Colonic mucosa (tissue), 4 donors: ENCODE measurements around the gene FYTTD1. TPM values are rescaled to one million over a fixed set of nuclear protein-coding genes. Genes with fewer than 3 reads are reported as not detected.

Source experiments
- DNase-seq: peaks from one replicate; pipeline ENCODE4 v3.0.0-alpha.2; 2020
- H3K27ac ChIP-seq: fragments of 200-600 bp; one replicate; pipeline ENCODE4 v1.8.0; 2021
- H3K27me3 ChIP-seq: fragments of 200-600 bp; one replicate; pipeline ENCODE4 v1.8.0; 2021
- H3K36me3 ChIP-seq: fragments of 200-600 bp; one replicate; pipeline ENCODE4 v1.8.0; 2021
- H3K4me1 ChIP-seq: fragments of 200-600 bp; one replicate; pipeline ENCODE4 v1.8.0; 2021; ENCODE audit warnings: mild to moderate bottlenecking
- H3K4me3 ChIP-seq: fragments of 200-600 bp; one replicate; pipeline ENCODE4 v1.8.0; 2021
- H3K9ac ChIP-seq, 2 donors: one replicate each; pipeline ENCODE4 v1.7.0; 2013; ENCODE audit warnings: control low read depth in 2 of 2, low read depth in 2 of 2, low read length in 2 of 2
- H3K9me3 ChIP-seq: fragments of 200-600 bp; one replicate; pipeline ENCODE4 v1.8.0; 2021
- intact Hi-C: fragments of 100-400 bp; cut with DNase I; formaldehyde crosslinking; loops from one replicate; pipeline ENCODE4 v1.14.1; 2022
- total RNA-seq, 2 donors: library from RNA; stranded (reverse); fragmentation: NEBNext Ultra II Directional in 1 of 2; extraction: Animal tissue kit (Norgen Biotek cat#: 25700) in 1 of 2; gene quantifications; one replicate each; pipeline ENCODE4 v1.2.1, GENCODE V29; 2021
- TF ChIP-seq, protein P1 (sequence below): fragments of 200-600 bp; IDR thresholded peaks from one replicate; pipeline ENCODE4 v1.8.0; 2022; ENCODE audit warnings: antibody characterized with exemption, mild to moderate bottlenecking
- donor health status: healthy.
- donor health status: DM: no; HTN: no; CAD: no.
- donor health status: DM: no; HTN: no; CAD: no.

FYTTD1 gene
- total RNA-seq, 2 donors from 2014 or later = 27.1 to 37.7 TPM

DNA sequence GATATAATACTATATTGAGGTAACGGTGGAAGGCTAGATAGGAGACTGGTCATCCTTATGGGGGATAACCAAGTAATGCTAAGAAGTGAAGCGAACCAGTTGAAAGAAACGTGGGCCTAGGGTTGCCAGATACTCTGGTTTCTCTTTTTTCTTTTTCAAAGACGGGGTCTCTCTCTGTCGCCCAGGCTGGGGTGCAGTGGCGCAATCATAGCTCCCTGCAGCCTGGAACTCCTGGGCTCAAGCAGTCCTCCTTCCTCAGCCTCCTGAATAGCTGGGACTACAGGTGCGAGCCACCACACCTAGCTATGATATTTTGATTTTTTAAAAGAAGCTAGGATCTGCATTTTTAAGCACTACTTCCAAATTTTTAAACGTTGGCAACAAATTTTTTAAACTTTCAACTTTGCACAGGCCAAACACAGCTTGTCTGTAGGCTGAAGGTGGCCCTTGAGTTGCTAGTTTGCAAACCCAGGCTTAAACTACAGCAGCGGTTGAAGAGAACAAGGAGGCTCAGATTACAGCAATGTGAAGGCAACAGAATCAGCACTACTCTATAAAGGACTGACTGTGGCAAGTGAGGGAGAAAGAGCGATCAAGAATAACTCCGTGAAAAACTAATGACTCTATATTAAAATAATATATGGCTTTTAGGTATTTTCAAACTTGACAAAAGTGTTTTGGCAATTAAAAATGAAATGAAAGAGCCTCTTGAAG lies 11.8 kb upstream of the FYTTD1 start:
- peaks cover 14% of the 10 kb centered on the region for H3K4me1 ChIP-seq
- DNase-seq = no peak
- no peaks in the 10 kb centered on the region for H3K27me3 ChIP-seq
- no peaks in the 10 kb centered on the region for H3K36me3 ChIP-seq
- H3K27ac ChIP-seq = no peak overlapping the region
- no peaks in the 10 kb centered on the region for H3K9me3 ChIP-seq
- H3K4me3 ChIP-seq = no peak overlapping the region
- TF ChIP-seq, protein P1, sequence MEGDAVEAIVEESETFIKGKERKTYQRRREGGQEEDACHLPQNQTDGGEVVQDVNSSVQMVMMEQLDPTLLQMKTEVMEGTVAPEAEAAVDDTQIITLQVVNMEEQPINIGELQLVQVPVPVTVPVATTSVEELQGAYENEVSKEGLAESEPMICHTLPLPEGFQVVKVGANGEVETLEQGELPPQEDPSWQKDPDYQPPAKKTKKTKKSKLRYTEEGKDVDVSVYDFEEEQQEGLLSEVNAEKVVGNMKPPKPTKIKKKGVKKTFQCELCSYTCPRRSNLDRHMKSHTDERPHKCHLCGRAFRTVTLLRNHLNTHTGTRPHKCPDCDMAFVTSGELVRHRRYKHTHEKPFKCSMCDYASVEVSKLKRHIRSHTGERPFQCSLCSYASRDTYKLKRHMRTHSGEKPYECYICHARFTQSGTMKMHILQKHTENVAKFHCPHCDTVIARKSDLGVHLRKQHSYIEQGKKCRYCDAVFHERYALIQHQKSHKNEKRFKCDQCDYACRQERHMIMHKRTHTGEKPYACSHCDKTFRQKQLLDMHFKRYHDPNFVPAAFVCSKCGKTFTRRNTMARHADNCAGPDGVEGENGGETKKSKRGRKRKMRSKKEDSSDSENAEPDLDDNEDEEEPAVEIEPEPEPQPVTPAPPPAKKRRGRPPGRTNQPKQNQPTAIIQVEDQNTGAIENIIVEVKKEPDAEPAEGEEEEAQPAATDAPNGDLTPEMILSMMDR = no peak
- peak overlapping the region in 1 of 2 donors; percentile 68 for H3K9ac ChIP-seq
- intact Hi-C loops = no loop called here

DNA sequence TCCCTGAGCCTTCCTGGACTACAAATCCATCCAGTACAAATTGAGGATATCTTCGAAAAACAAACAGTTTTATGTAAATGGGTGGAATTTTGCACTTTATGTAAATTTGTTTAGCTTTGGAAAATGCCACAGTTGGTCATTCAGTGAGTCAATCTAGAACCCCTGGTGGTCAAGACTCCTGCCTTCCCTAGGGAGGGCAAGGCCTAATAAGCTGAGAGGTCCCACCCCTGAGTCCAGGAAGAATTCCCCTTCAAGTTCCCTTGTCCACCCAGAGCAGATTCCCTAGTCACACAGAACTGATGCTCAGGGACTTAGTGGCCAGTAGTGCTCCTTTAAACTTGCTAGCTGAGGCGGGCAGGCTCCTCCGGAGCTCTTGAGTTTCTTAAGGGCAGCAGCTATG lies 6.9 kb upstream of the FYTTD1 start:
- intact Hi-C loops = no loop called here
- Histone ChIP-seq H3K4me3 (no peak overlapping the region), H3K36me3 (no peaks in the 10 kb centered on the region), H3K4me1 (peaks cover 1% of the 10 kb centered on the region), H3K9ac (no peak overlapping the region), H3K27me3 (no peaks in the 10 kb centered on the region), H3K9me3 (no peaks in the 10 kb centered on the region), H3K27ac (no peak overlapping the region)
- DNase-seq = no peak
- TF ChIP-seq, protein P1 = no peak

DNA sequence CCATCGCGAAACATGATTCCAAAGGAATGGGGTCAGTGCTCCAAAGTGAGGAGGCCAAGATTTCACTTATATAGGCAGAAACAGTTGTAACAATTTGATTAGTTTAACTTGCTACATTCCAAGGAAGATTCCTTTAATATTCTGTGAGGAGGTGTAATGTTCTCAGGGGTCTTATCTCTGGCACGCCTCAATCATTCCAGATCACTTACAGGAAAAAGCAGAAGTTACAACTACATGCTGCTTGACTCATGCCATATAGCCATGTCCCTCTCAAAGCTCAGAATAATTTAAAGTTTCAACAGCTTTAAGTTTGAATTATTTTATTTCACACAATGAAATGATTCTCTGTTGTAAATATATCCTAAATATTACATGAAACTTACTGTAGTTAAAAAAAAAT lies 3.5 kb upstream of the FYTTD1 start:
- intact Hi-C loops = no loop called here
- Histone ChIP-seq H3K27me3 (no peaks in the 10 kb centered on the region), H3K4me3 (no peak overlapping the region), H3K9me3 (no peaks in the 10 kb centered on the region), H3K4me1 (peaks cover 3% of the 10 kb centered on the region), H3K36me3 (no peaks in the 10 kb centered on the region), H3K9ac (no peak overlapping the region), H3K27ac (no peak overlapping the region)
- DNase-seq = no peak
- TF ChIP-seq, protein P1 = no peak

DNA sequence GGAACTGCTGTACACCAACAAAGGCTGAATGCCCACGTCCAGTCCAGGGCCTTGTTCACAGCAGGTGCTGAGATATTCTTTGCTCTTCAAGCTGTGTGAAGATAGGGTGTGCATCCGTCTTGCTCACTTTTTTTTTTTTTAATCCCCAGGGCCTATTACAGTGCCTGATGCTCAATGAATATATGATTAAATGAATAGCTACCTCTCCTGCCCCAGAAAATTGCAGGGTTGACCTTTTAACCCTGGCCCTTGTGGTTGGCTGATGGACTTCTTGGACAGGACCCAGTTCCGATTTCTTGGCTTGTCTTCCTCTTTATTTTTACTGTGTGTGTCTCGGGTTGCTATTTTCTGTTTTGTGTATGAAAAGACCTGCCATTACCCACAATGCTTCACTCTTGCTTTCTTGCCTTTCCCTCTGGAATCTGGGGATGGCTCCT lies 2.9 kb upstream of the FYTTD1 start:
- H3K27ac ChIP-seq = no peak overlapping the region
- DNase-seq = no peak

DNA sequence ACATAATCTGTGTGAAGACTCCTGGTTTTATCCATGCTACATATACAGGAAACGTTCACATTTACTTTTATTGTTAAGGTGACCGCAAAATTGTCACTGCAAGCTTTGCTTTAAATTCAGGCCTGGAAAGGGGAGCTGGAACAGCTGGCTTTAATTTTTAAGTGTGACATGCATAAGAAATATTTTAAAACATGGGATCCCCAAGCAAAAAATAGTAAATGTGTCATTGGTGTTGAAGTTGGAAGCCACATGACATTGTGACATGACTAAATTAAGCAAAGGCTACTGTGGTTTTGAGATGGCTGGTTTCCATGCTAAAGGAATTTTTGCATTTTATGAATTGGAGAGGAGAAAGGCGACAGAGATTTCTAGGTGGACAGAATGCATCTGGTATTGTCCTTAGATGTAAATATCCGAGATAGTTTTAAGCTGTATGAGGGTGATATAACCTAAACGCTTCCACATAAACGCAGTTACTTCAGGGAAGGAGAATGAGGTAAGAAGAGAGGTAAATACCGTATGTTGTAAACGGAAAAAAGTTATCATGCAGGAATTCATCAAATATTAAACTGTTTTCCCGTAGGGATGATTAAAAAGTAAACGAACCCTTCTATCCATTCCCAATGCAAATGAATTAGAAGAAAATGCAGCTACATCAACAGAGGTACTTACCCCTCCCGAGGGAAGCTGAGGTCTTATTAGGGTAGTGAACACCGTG lies 927 bp upstream of the FYTTD1 start:
- intact Hi-C loops = no loop called here
- peaks cover 13% of the 10 kb centered on the region for H3K4me1 ChIP-seq
- no peaks in the 10 kb centered on the region for H3K9me3 ChIP-seq
- peak overlapping the region; percentile 74 for H3K4me3 ChIP-seq
- no peak for DNase-seq
- H3K36me3 ChIP-seq = no peaks in the 10 kb centered on the region
- peak overlapping the region; percentile 79 to 87 for H3K9ac ChIP-seq
- TF ChIP-seq, protein P1 = no peak
- H3K27me3 ChIP-seq = no peaks in the 10 kb centered on the region
- peak overlapping the region; percentile 95 for H3K27ac ChIP-seq

More for the DNA sequence above, 2.9 kb upstream of the FYTTD1 start:
- TF ChIP-seq, protein P1 = no peak
- Histone ChIP-seq H3K4me3 (no peak overlapping the region), H3K4me1 (peaks cover 8% of the 10 kb centered on the region), H3K9ac (no peak overlapping the region), H3K9me3 (no peaks in the 10 kb centered on the region), H3K36me3 (no peaks in the 10 kb centered on the region), H3K27me3 (no peaks in the 10 kb centered on the region)
- intact Hi-C loops = no loop called here
